ENCODE data around the gene CNTNAP5.

Gene CNTNAP5

GRCh38 chr2:124570872-124571271 is 545.8 kb downstream of the CNTNAP5 start:
- DNase-seq, result no peak

- DNase-seq, result no peak
Measured at GRCh38 chr2:124571836-124572235, 546.7 kb downstream of the CNTNAP5 start.

GRCh38 chr2:124572934-124573634 is 548.0 kb downstream of the CNTNAP5 start:
- DNase-seq, result no peak

GRCh38 chr2:124575497-124575896 is 550.4 kb downstream of the CNTNAP5 start:
- no peak for DNase-seq

- no peak for DNase-seq
Measured at GRCh38 chr2:124580263-124580662, 555.2 kb downstream of the CNTNAP5 start.

GRCh38 chr2:124582387-124582786 is 557.3 kb downstream of the CNTNAP5 start:
- no peak for DNase-seq

GRCh38 chr2:124584615-124585014 is 559.5 kb downstream of the CNTNAP5 start:
- no peak for DNase-seq

- no peak for DNase-seq
Measured at GRCh38 chr2:124585277-124585676, 560.2 kb downstream of the CNTNAP5 start.

- no peak for DNase-seq
Measured at GRCh38 chr2:124586210-124586609, 561.1 kb downstream of the CNTNAP5 start.

GRCh38 chr2:124586835-124587234 is 561.7 kb downstream of the CNTNAP5 start:
- DNase-seq, result no peak

GRCh38 chr2:124589971-124590370 is 564.9 kb downstream of the CNTNAP5 start:
- DNase-seq, result no peak

- DNase-seq, result no peak
Measured at GRCh38 chr2:124602759-124603158, 577.7 kb downstream of the CNTNAP5 start.

- DNase-seq, result no peak
Measured at GRCh38 chr2:124604940-124605339, 579.9 kb downstream of the CNTNAP5 start.

- no peak for DNase-seq
Measured at GRCh38 chr2:124607679-124608078, 582.6 kb downstream of the CNTNAP5 start.

- no peak for DNase-seq
Measured at GRCh38 chr2:124609667-124610066, 584.6 kb downstream of the CNTNAP5 start.

GRCh38 chr2:124610141-124610540 is 585.1 kb downstream of the CNTNAP5 start:
- DNase-seq, result no peak

- DNase-seq, result no peak
Measured at GRCh38 chr2:124610866-124611265, 585.8 kb downstream of the CNTNAP5 start.

- DNase-seq, result no peak
Measured at GRCh38 chr2:124623560-124623959, 598.5 kb downstream of the CNTNAP5 start.

- no peak for DNase-seq
Measured at GRCh38 chr2:124625561-124625960, 600.5 kb downstream of the CNTNAP5 start.

- no peak for DNase-seq
Measured at GRCh38 chr2:124626993-124627392, 601.9 kb downstream of the CNTNAP5 start.

GRCh38 chr2:124633812-124634211 is 608.7 kb downstream of the CNTNAP5 start:
- no peak for DNase-seq

GRCh38 chr2:124639524-124639923 is 614.4 kb downstream of the CNTNAP5 start:
- no peak for DNase-seq

- DNase-seq, result no peak
Measured at GRCh38 chr2:124640221-124640750, 615.2 kb downstream of the CNTNAP5 start.

GRCh38 chr2:124646166-124646815 is 621.2 kb downstream of the CNTNAP5 start:
- DNase-seq, result no peak
